Right ventricle myocardium inferior (tissue), 1 donor: ENCODE measurements around the gene DPM1. TPM values are rescaled to one million over a fixed set of nuclear protein-coding genes. Genes with fewer than 3 reads are reported as not detected.
A peak's percentile ranks its signal among the peaks of the same experiment; 100 is the strongest.

ENCODE experiments used
- ATAC-seq: fragments of 200-7000 bp; cut with Tn5 transposase; one replicate; pipeline ENCODE4 v1.9.1; 2020; ENCODE audit warnings: mild to moderate bottlenecking, moderate library complexity
- DNase-seq: peaks from one replicate; pipeline ENCODE4 v3.0.0; 2021; ENCODE audit errors: missing footprints
- intact Hi-C: fragments of 100-400 bp; cut with DNase I; formaldehyde crosslinking; loops from one replicate; pipeline ENCODE4 v1.11.0; 2022
- total RNA-seq: library from RNA; stranded (reverse); fragmentation: NEBNext Ultra II Directional; extraction: Animal tissue kit (Norgen Biotek cat#: 25700); gene quantifications from one replicate; pipeline ENCODE4 v1.2.1, GENCODE V29; 2021
- donor health status: DM: no; HTN: yes; CAD: no; lungs with severe emphysema.

DPM1 gene
- total RNA-seq, 1 donor from 2014 or later: 35.5 TPM

GRCh38 chr20:50913690-50914375, 44.5 kb downstream of the DPM1 start:
- no peak for DNase-seq
- intact Hi-C loops: no loop called here
- ATAC-seq: no peak

- DNase-seq: no peak
- intact Hi-C loops: no loop called here
- ATAC-seq: no peak
Measured at GRCh38 chr20:50911716-50912115, 46.6 kb downstream of the DPM1 start.

- ATAC-seq (no peak), DNase-seq (no peak)
- intact Hi-C loops: no loop called here
Measured at GRCh38 chr20:50911030-50911429, 47.3 kb downstream of the DPM1 start.

GRCh38 chr20:50909413-50909812, 48.9 kb downstream of the DPM1 start:
- intact Hi-C loops: no loop called here
- ATAC-seq (no peak), DNase-seq (no peak)

GRCh38 chr20:50904067-50904570, 54.2 kb downstream of the DPM1 start:
- ATAC-seq: no peak
- no peak for DNase-seq
- intact Hi-C loops: no loop called here

GRCh38 chr20:50903353-50904051, 54.8 kb downstream of the DPM1 start:
- ATAC-seq: no peak
- no peak for DNase-seq
- intact Hi-C loops: no loop called here

GRCh38 chr20:50901301-50901700, 57.0 kb downstream of the DPM1 start:
- ATAC-seq (no peak), DNase-seq (no peak)
- intact Hi-C loops: no loop called here

GRCh38 chr20:50900261-50900660, 58.1 kb downstream of the DPM1 start:
- ATAC-seq (no peak), DNase-seq (no peak)
- intact Hi-C loops: no loop called here

- ATAC-seq: no peak
- intact Hi-C loops: no loop called here
Measured at GRCh38 chr20:50898475-50898874, 59.9 kb downstream of the DPM1 start.

GRCh38 chr20:50895111-50895830, 63.1 kb downstream of the DPM1 start:
- intact Hi-C loops: no loop called here
- ATAC-seq (no peak), DNase-seq (no peak)

More at GRCh38 chr20:50898475-50898874, 59.9 kb downstream of the DPM1 start:
- no peak for DNase-seq

- ATAC-seq (no peak), DNase-seq (no peak)
- intact Hi-C loops: no loop called here
Measured at GRCh38 chr20:50893620-50894019, 64.7 kb downstream of the DPM1 start.

GRCh38 chr20:50892394-50892793, 65.9 kb downstream of the DPM1 start:
- intact Hi-C loops: no loop called here
- DNase-seq (no peak), ATAC-seq (no peak)

- ATAC-seq (peak; percentile 47), DNase-seq (no peak)
- intact Hi-C loops: no loop called here
Measured at GRCh38 chr20:50891138-50891537, 67.2 kb downstream of the DPM1 start.

GRCh38 chr20:50887576-50887975, 70.8 kb downstream of the DPM1 start:
- intact Hi-C loops: no loop called here
- ATAC-seq (no peak), DNase-seq (no peak)

GRCh38 chr20:50886184-50886790, 72.0 kb downstream of the DPM1 start:
- intact Hi-C loops: no loop called here
- ATAC-seq (peak; percentile 9), DNase-seq (no peak)

GRCh38 chr20:50885781-50886180, 72.6 kb downstream of the DPM1 start:
- intact Hi-C loops: no loop called here
- no peak for ATAC-seq
- DNase-seq: no peak

- intact Hi-C loops: no loop called here
- no peak for ATAC-seq
- DNase-seq: no peak
Measured at GRCh38 chr20:50885068-50885467, 73.3 kb downstream of the DPM1 start.
